Measurements from ENCODE around the gene ACTL7A.
"Not testable (repeated sequence)": the region's sequence is repeated elsewhere in the genome, so short reads cannot be mapped to it uniquely, and the experiment has no call there.

GRCh38 chr9:108848296-108848695, 13.8 kb upstream of the ACTL7A start:
- not testable (repeated sequence) for TF ChIP-seq SUZ12 (IDR thresholded peaks at IDR 0.05; ENCODE audit: extremely low read depth, insufficient read depth, insufficient read length); YY1 (IDR thresholded peaks at IDR 0.05; ENCODE audit: insufficient read depth, insufficient read length); ZNF274 (IDR thresholded peaks at IDR 0.05; ENCODE audit: low read depth, low read length)
